Suprapubic skin (tissue), 3 donors: ENCODE data around the gene CTNNA2.

Experiments used
- CTCF ChIP-seq, 2 donors: fragments of 200-600 bp in 1 of 2; fragments of 450-650 bp in 1 of 2; sonication (generic) in 1 of 2; IDR thresholded peaks; one replicate each; pipeline ENCODE4 v1.5.1; 2016 to 2019; ENCODE audit warnings: antibody characterized with exemption in 2 of 2, mild to moderate bottlenecking in 1 of 2, moderate library complexity in 1 of 2
- POLR2A ChIP-seq, 2 donors: fragments of 450-650 bp; IDR thresholded peaks; one replicate each; pipeline ENCODE4 v1.6.1; 2017; ENCODE audit warnings: antibody characterized with exemption in 2 of 2, mild to moderate bottlenecking in 2 of 2, moderate library complexity in 2 of 2

DNA sequence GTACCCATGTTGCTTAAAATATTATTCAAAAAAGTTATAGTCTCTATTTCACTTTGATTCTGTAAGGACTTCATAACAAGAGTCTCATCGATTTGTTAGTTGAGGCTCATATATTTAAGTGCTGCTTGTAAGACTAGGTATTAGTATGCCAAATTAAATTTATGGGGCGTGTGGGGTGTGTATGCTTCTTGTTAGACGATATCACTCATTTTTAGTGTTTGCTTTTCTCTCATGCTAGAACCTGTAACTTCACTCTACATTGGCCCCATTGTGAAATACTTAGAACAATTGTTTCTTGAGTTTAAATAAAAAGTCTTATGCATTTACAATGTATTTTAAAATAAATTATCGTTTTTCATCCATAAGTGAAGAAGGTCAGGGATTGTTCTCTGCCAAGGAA lies 63.6 kb downstream of the CTNNA2 start:
- TF ChIP-seq CTCF (IDR thresholded peaks at IDR 0.05) = no peak
- TF ChIP-seq POLR2A (IDR thresholded peaks at IDR 0.05) = no peak
